Spinal cord (tissue), 10 donors: ENCODE results near the gene SOWAHA. TPM values are rescaled to one million over a fixed set of nuclear protein-coding genes. Genes with fewer than 3 reads are reported as not detected.

Experiments
- DNase-seq, 6 donors: peaks; one replicate each; pipeline versions ENCODE4 v3.0.0 to v3.0.0-alpha.2; 2013 to 2015; ENCODE audit warnings: low spot score in 6 of 6, low read depth in 4 of 6
- H3K27ac ChIP-seq: one replicate; pipeline ENCODE4 v1.5.1; 2013; ENCODE audit warnings: low read depth, low read length, control low read depth
- H3K27me3 ChIP-seq: one replicate; pipeline ENCODE4 v1.6.1; 2013; ENCODE audit warnings: low read length; ENCODE audit not compliant: control insufficient read depth, insufficient read depth
- H3K36me3 ChIP-seq: one replicate; pipeline ENCODE4 v1.6.1; 2013; ENCODE audit warnings: low read length; ENCODE audit not compliant: control insufficient read depth, insufficient read depth
- H3K4me1 ChIP-seq: one replicate; pipeline ENCODE4 v1.6.1; 2013; ENCODE audit warnings: low read length; ENCODE audit not compliant: control insufficient read depth, insufficient read depth
- H3K4me3 ChIP-seq: one replicate; pipeline ENCODE4 v1.5.1; 2013; ENCODE audit warnings: low read depth, low read length, control low read depth
- H3K9me3 ChIP-seq: one replicate; pipeline ENCODE4 v1.6.1; 2013; ENCODE audit warnings: low read length; ENCODE audit not compliant: control insufficient read depth, insufficient read depth
- WGBS: methylation state at CpG from one replicate; pipeline ENCODE4 v1.1.5; 2013; ENCODE audit warnings: missing lambda C conversion rate; ENCODE audit not compliant: insufficient coverage; 5-methylcytosine and 5-hydroxymethylcytosine counted together
- polyA plus RNA-seq, 2 donors: library from polyadenylated mRNA; unstranded; fragments of 120-200 nt; gene quantifications; one replicate each; pipeline ENCODE4 v1.2.1, GENCODE V29; 2013; ENCODE audit not compliant: insufficient read length in 2 of 2
- total RNA-seq, 2 donors: library from RNA; depleted of rRNA in 1 of 2; stranded (reverse); fragments of 120-200 nt in 1 of 2; fragments of >200 nt in 1 of 2; gene quantifications; one replicate each; pipeline versions ENCODE4 v1.2.3 to v1.2.4, GENCODE V29; 2013 to 2014
- donor health status: healthy.

SOWAHA gene
- total and polyA plus RNA-seq, 4 donors: 1.2 to 5.8 (median 4.4) TPM

DNA sequence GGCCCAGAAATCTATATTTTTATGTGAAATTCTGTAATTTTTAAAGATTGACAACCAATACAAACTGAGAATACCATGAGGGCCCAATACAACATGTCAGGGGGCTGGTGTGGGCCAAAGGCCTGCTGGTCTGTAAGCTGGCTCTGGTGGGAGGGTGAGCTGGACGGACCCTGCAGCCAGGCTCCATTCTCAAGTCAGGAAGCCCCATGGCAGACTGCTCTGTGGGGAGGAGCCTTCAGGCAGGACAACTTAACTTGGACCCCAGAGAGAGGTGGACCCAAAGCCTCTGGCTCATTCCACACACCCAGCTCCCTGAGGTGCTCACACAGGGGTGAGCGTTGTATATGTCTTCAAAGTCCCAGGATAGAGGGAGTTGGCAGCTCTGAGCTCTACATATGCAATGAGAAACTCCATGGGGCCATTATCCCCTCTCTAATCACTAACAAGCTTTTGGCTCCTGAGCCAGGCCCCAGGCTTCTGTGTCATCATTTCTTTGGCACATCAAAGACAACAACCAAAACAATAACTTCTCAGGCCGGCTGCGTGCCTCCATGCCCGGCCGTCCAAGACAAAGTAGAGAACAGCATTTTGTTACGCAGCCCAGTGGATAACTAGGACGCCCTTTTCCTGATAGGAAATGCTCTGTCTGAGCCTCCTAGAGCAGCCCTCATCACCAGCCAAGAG is 42.5 kb upstream of the SOWAHA start:
- H3K4me3 ChIP-seq: no peak overlapping the region
- peaks cover 20% of the 10 kb centered on the region for H3K36me3 ChIP-seq
- WGBS: 63% methylated on average over 8 of the region's 8 CpGs
- H3K27me3 ChIP-seq: no peaks in the 10 kb centered on the region
- H3K27ac ChIP-seq: no peak overlapping the region
- DNase-seq: no peak
- no peaks in the 10 kb centered on the region for H3K9me3 ChIP-seq
- H3K4me1 ChIP-seq: peaks cover 85% of the 10 kb centered on the region

DNA sequence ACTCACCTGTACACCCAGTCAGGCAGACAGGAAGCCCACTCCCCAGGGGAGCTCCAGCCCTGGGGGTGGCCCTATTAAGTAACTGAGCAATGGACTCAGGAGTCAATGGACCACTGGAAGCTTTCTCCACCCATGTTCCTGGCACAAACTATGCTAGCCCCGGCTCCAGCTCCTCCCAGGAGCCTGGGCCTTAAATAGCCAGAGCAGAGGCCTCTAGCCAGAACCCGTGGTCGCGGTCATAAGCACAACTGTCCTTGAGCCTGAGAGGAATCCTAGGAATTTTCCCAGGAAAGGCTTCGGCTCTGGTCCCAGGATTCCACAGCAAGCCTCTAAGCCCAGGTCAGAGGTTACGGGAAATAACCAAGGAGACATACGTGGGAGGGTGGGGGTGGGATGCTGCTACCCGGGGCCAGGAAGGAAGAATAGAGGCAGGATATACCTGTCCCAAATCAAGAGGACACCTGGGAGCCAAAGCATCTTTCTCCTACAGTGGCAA is 41.6 kb upstream of the SOWAHA start:
- no peak overlapping the region for H3K4me3 ChIP-seq
- no peaks in the 10 kb centered on the region for H3K27me3 ChIP-seq
- WGBS: 69% methylated on average over 8 of the region's 8 CpGs
- peaks cover 83% of the 10 kb centered on the region for H3K4me1 ChIP-seq
- DNase-seq: no peak
- peaks cover 12% of the 10 kb centered on the region for H3K36me3 ChIP-seq
- no peaks in the 10 kb centered on the region for H3K9me3 ChIP-seq
- H3K27ac ChIP-seq: peak overlapping the region; percentile 47

DNA sequence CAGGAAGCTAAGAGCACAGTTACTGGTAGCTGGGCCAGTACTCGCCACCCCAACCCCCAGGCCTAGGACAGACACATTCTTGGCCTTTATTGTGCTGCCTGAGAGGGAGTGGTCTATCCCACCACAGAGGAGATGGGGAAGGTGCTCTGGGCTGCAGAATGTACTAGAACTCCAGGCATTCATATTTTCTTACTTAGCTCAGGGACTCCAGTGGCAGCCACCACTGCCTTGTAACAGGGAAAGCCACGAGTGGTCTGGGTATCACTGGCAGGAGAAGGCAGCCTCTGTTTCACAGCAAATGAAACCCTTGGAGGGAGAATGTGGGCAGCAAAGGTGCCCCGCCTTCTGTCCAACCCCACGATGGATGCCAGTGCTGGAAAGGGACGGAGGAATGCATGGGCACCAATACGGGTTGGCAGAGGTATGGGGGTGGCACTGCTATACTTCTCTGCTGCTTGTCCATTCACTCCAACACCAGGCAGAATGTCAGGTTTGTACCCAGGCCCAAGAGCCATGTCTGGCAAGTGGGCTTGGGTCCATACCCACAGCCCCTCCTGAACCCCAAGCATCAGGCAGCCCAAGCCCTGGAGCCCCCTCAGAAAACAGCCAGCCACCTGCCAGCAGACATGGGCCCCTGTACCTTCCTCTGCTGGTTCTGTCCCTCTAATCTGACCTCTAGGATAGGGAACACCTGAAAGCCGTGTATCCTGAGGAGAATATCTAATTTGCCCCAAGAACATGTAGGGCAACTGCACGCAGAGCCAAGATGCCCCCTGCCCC is 40.6 kb upstream of the SOWAHA start:
- Histone ChIP-seq H3K27me3 (no peaks in the 10 kb centered on the region), H3K27ac (peak overlapping the region; percentile 47), H3K4me1 (peaks cover 77% of the 10 kb centered on the region), H3K4me3 (no peak overlapping the region), H3K9me3 (no peaks in the 10 kb centered on the region), H3K36me3 (peaks cover 9% of the 10 kb centered on the region)
- DNase-seq: no peak
- 47% methylated on average over 6 of the region's 8 CpGs for WGBS

DNA sequence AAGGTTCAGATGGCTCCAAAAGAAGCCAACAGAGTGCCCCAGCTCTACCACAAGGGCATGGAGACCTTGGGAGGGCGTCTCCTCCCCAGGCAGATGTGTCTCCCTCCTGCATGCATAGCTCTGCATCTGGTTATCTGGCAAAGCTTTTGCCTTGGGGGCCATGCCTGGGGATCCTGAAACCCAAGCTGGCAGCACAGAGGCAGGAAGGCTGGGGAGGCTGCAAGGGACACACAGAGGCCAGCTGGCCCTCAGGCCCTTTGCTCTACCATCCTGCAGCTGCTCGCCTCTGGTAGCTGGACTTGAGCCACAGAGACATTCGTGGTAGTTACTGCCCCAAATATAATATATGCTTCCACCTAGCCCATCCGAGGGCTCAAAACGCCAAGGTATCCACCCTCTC is 40.0 kb upstream of the SOWAHA start:
- Histone ChIP-seq H3K4me3 (no peak overlapping the region), H3K36me3 (peaks cover 9% of the 10 kb centered on the region), H3K4me1 (peaks cover 77% of the 10 kb centered on the region), H3K27me3 (no peaks in the 10 kb centered on the region), H3K27ac (peak overlapping the region; percentile 47), H3K9me3 (no peaks in the 10 kb centered on the region)
- WGBS: 66% methylated on average over 4 of the region's 5 CpGs
- no peak for DNase-seq

DNA sequence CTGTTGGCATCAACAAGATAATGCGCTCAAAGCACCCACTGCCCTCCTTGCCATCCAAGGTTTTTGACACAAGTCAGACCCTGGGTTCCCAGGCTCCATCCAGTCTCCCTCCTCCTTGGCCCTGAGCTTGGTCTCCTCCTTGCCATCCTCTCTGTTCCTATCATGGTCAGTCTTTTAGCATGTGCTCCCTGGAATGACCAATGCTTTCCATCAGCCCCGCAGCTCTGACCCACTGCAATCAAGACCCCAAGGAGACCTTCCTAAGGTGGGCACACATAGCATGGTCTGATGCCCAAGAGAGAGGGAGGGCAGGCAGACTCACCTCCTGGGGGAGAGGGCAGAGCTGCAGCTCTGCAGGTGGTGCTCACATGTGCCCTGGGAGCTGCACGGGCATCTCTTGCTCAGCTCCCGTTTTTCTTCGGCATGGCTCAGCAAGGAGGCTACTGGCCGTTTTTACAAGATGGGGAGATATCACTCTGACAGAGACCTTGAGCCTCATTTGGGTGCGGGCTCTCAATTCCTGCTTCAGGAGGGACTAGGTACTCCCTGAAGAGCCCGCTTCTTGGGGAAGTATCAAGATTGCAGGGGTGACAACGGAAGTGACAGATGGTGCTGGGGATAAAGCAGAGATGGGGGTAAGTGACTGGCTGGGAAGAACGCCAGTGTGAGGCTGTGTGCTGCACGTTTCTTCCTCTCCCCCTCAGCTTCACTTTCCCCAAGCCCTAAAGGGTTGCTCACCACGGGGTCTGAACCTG is 39.3 kb upstream of the SOWAHA start:
- H3K4me3 ChIP-seq: no peak overlapping the region
- peak in 1 of 6 donors; percentile 56 for DNase-seq
- peaks cover 73% of the 10 kb centered on the region for H3K4me1 ChIP-seq
- no peaks in the 10 kb centered on the region for H3K9me3 ChIP-seq
- no peak overlapping the region for H3K27ac ChIP-seq
- peaks cover 9% of the 10 kb centered on the region for H3K36me3 ChIP-seq
- H3K27me3 ChIP-seq: no peaks in the 10 kb centered on the region
- whole genome bisulfite sequencing: 77% methylated on average over 7 of the region's 12 CpGs

DNA sequence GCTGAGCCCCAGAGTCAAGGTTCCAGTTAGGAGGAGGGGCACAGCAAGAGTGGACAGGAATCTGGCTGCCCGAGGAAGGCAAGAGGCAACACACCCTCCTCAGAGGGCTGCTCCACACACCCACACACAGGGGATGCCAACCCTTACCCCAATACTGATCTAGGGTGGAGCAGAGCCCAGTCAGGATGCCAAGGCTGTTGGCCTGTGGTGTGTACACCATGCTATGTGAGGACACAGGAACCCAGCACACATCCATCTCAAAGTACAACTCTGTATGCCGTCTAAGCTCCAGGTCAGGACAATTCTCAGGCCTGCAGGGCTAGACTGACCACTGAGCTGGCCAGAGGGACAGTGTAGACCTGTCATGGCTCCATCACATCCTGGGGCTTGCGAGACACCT is 38.7 kb upstream of the SOWAHA start:
- WGBS: 74% methylated on average over 2 of the region's 3 CpGs
- peaks cover 9% of the 10 kb centered on the region for H3K36me3 ChIP-seq
- no peaks in the 10 kb centered on the region for H3K27me3 ChIP-seq
- no peak overlapping the region for H3K27ac ChIP-seq
- DNase-seq: no peak
- H3K9me3 ChIP-seq: no peaks in the 10 kb centered on the region
- peaks cover 73% of the 10 kb centered on the region for H3K4me1 ChIP-seq
- no peak overlapping the region for H3K4me3 ChIP-seq

DNA sequence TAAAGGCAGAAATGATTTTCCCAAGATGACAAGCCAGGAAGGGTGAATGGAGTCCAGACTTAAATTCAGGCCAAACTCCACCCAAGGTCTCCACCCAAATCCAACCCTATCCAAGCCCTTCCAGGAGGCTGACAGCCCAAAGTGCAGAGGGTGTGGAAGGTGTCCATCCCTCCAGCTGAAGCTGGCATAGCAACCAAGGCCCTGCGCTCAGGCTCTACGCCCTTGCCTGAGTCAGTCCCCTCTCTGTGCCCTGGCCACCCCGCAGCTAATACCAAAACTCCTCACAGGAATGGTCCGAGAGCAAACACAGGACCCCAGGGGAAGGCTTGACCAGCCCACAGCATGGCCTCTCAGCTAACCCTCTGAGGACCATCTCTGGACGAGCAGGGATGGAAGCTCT is 38.2 kb upstream of the SOWAHA start:
- no peak for DNase-seq
- Histone ChIP-seq H3K27ac (no peak overlapping the region), H3K4me1 (peaks cover 69% of the 10 kb centered on the region), H3K4me3 (no peak overlapping the region), H3K27me3 (no peaks in the 10 kb centered on the region), H3K36me3 (peaks cover 9% of the 10 kb centered on the region), H3K9me3 (no peaks in the 10 kb centered on the region)
- 87% methylated on average over 4 of the region's 5 CpGs for WGBS

DNA sequence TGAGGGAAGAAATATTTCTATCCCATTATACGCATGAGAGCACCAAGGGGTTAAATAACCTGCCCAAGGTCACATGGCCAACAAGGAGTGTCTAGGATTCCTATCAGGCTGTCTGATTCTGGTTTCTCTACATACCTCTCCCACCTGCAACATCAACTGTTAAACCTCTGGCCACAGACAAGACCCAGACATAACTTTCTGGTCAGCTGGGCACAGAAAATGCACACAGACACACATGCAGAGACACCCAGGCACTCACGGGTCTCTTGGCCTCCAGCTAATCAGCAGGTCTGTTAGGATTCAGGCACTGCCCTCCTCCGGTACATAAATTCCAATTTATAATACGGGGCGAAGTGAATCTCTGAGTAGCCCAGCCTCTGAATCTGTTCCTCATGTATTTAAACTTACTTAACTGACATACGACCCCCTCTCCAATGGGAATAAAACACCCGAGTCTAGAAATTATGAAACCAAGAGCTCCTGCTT is 37.6 kb upstream of the SOWAHA start:
- H3K4me1 ChIP-seq: peaks cover 67% of the 10 kb centered on the region
- H3K9me3 ChIP-seq: no peaks in the 10 kb centered on the region
- 63% methylated on average over 1 of the region's 7 CpGs for WGBS
- no peaks in the 10 kb centered on the region for H3K27me3 ChIP-seq
- H3K4me3 ChIP-seq: peak overlapping the region; percentile 72
- no peak overlapping the region for H3K27ac ChIP-seq
- peaks cover 9% of the 10 kb centered on the region for H3K36me3 ChIP-seq
- DNase-seq: peak in 1 of 6 donors; percentile 9

DNA sequence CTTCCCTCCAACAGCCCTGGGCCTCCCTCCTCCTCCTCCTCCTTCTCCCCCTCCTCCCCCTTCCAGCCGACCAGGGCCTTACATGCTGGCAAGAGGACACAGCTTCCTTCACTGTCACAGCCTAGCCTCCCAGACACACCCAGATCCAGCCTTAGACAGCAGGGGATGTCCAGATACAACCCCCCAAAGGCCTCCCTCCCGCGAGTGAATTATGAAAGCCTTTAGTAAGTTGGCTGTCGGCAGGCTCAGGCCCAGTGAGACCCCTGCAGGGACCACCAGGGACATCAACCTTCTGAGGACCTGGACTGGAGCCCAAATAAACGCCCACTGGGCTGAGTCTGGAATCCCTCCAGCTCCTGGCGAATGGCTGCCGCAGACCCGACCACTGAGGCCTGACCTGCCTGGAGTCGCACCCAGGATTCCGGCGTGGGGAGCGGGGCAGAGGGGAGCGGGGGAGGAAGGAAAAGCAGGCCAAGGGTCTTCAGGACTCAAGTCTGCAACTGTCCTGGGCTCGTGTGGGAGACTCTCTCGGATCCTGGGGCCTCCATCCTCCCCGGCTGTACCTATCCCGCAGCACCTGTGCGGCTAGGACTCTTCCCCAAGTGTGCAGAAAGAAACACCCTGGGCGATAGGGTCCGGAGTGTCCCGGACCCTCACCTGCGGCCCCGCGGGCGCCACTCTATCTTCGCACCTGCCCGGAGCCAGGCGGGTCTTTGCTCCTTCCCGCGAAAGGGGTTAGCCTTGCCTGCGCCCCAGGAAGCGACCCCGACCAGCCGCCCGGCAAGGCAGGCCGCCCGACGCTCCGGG is 36.8 kb upstream of the SOWAHA start:
- peaks cover 9% of the 10 kb centered on the region for H3K36me3 ChIP-seq
- WGBS: under 1% methylated on average over 38 of the region's 39 CpGs
- peaks cover 58% of the 10 kb centered on the region for H3K4me1 ChIP-seq
- peak in 2 of 6 donors; percentile 80 to 83 for DNase-seq
- no peaks in the 10 kb centered on the region for H3K27me3 ChIP-seq
- H3K4me3 ChIP-seq: peak overlapping the region; percentile 72
- peak overlapping the region; percentile 69 for H3K27ac ChIP-seq
- H3K9me3 ChIP-seq: no peaks in the 10 kb centered on the region
